Measurements from ENCODE around the gene AFAP1L1.

DNA sequence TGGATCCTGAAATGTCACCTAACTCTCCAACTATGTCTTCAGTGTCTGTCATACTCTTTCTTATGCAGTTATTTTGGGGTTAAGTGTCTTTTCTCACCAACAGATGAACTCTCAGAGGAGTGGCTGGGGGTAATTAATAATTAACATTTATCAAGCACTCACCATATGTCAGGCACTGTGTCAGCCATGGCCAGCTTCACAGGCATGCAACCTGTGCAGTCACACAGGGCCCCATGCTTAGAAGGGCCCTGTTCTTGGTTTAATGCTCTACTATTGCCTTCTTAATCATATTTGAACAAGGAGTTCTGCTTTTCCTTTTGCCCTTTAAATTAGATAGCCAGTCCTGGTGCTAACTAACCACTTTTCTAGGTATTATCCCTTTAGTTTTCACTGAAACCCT, 70.2 kb downstream of the AFAP1L1 start:
- TF ChIP-seq EZH2phosphoT487 (IDR thresholded peaks at IDR 0.05; ENCODE audit: low read depth, severe bottlenecking, unreplicated experiment) (no peak), EZH2 (IDR thresholded peaks at IDR 0.05; ENCODE audit: borderline replicate concordance) (no peak)
- TF ChIP-seq, protein P1, sequence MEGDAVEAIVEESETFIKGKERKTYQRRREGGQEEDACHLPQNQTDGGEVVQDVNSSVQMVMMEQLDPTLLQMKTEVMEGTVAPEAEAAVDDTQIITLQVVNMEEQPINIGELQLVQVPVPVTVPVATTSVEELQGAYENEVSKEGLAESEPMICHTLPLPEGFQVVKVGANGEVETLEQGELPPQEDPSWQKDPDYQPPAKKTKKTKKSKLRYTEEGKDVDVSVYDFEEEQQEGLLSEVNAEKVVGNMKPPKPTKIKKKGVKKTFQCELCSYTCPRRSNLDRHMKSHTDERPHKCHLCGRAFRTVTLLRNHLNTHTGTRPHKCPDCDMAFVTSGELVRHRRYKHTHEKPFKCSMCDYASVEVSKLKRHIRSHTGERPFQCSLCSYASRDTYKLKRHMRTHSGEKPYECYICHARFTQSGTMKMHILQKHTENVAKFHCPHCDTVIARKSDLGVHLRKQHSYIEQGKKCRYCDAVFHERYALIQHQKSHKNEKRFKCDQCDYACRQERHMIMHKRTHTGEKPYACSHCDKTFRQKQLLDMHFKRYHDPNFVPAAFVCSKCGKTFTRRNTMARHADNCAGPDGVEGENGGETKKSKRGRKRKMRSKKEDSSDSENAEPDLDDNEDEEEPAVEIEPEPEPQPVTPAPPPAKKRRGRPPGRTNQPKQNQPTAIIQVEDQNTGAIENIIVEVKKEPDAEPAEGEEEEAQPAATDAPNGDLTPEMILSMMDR (IDR thresholded peaks at IDR 0.05; ENCODE audit: poor library complexity), result no peak
